OCI-LY3 (cell line): ENCODE measurements around the gene AIRE.

Experiments used
- H2AFZ ChIP-seq: fragments of 200-600, 300-600 bp; shearing (Covaris generic); 2 replicates; pipeline ENCODE4 v1.6.0; 2014; ENCODE audit warnings: antibody characterized with exemption, low read depth, low read length
- H3K27ac ChIP-seq: fragments of 200-600, 300-600 bp; sonication (generic); 2 replicates; pipeline ENCODE4 v1.5.1; 2014; ENCODE audit warnings: mild to moderate bottlenecking, low read length, moderate library complexity, mixed read lengths
- H3K27me3 ChIP-seq: fragments of 200-600, 300-600 bp; sonication (generic); 2 replicates; pipeline ENCODE4 v1.6.1; 2014; ENCODE audit warnings: low read depth, low read length, mixed read lengths
- H3K36me3 ChIP-seq: fragments of 200-600, 300-600 bp; sonication (generic); replicated peaks from 2 replicates; pipeline ENCODE3; 2014; ENCODE audit warnings: low read depth, low read length, mixed read lengths
- H3K4me1 ChIP-seq: fragments of 300-600, 200-600 bp; sonication (generic); 2 replicates; pipeline ENCODE4 v1.6.1; 2014; ENCODE audit warnings: low read length, mixed read lengths
- H3K4me2 ChIP-seq: fragments of 200-600, 300-600 bp; sonication (generic); 2 replicates; pipeline ENCODE4 v1.6.1; 2014; ENCODE audit warnings: low read length, mixed read lengths
- H3K4me3 ChIP-seq: fragments of 300-600, 200-600 bp; sonication (generic); 2 replicates; pipeline ENCODE4 v1.5.1; 2014; ENCODE audit warnings: antibody characterized with exemption, mild to moderate bottlenecking, low read length, moderate library complexity
- H3K79me2 ChIP-seq: fragments of 300-600, 200-600 bp; shearing (Covaris generic); 2 replicates; pipeline ENCODE4 v1.6.1; 2014; ENCODE audit warnings: mild to moderate bottlenecking, low read length, mixed read lengths
- H3K9ac ChIP-seq: fragments of 300-600, 200-600 bp; shearing (Covaris generic); 2 replicates; pipeline ENCODE4 v1.6.0; 2014; ENCODE audit warnings: mild to moderate bottlenecking, low read length, moderate library complexity
- H3K9me3 ChIP-seq: fragments of 200-600, 300-600 bp; shearing (Covaris generic); 2 replicates; pipeline ENCODE4 v1.6.1; 2014; ENCODE audit warnings: low read length, mixed read lengths; ENCODE audit not compliant: insufficient read depth
- H4K20me1 ChIP-seq: fragments of 200-600, 300-600 bp; sonication (generic); 2 replicates; pipeline ENCODE4 v1.6.1; 2016; ENCODE audit warnings: low read length, mixed read lengths; ENCODE audit not compliant: insufficient read depth
- CTCF ChIP-seq: fragments of 200-600, 300-600 bp; sonication (generic); IDR thresholded peaks from 2 replicates; pipeline ENCODE4 v1.5.1; 2014; ENCODE audit warnings: antibody characterized with exemption, low read length, low read depth
- EZH2phosphoT487 ChIP-seq: fragments of 200-600 bp; shearing (Covaris generic); IDR thresholded peaks from 2 replicates; pipeline ENCODE4 v1.6.1; 2018; ENCODE audit warnings: antibody characterized with exemption, mixed run types, low read depth

Gene AIRE

GRCh38 chr21:44260066-44260465 is 25.6 kb upstream of the AIRE start:
- Histone ChIP-seq H3K27ac (no peak overlapping the region), H3K4me1 (no peaks in the 10 kb centered on the region), H4K20me1 (no peaks in the 10 kb centered on the region), H3K9ac (no peak overlapping the region), H2AFZ (no peak overlapping the region), H3K79me2 (no peaks in the 10 kb centered on the region), H3K27me3 (peaks cover 4% of the 10 kb centered on the region; the same call in 1 of the 2 replicates), H3K4me2 (no peak overlapping the region), H3K9me3 (no peaks in the 10 kb centered on the region), H3K36me3 (no peaks in the 10 kb centered on the region), H3K4me3 (no peak overlapping the region)
- TF ChIP-seq CTCF, result no peak
- no peak for TF ChIP-seq EZH2phosphoT487

GRCh38 chr21:44260791-44261631 is 24.7 kb upstream of the AIRE start:
- H3K4me3 ChIP-seq, result no peak overlapping the region

GRCh38 chr21:44261675-44262295 is 23.9 kb upstream of the AIRE start, which contains the start of gene DNMT3L:
Gene DNMT3L, minus strand, starts transcription at chr21:44261897. Its CDS starts 638 bp downstream, at chr21:44261259.
- Histone ChIP-seq H3K27me3 (peaks cover 4% of the 10 kb centered on the region; the same call in 1 of the 2 replicates), H3K4me2 (no peak within 1 kb of the TSS), H3K4me1 (peaks cover 9% of the 10 kb centered on the region; the same call in 1 of the 2 replicates), H3K9ac (no peak within 1 kb of the TSS), H3K36me3 (no peaks in the 10 kb centered on the region), H2AFZ (no peak within 1 kb of the TSS), H3K4me3 (no peak within 1 kb of the TSS), H3K9me3 (no peaks in the 10 kb centered on the region), H4K20me1 (no peaks in the 10 kb centered on the region), H3K27ac (no peak within 1 kb of the TSS), H3K79me2 (no peaks in the 10 kb centered on the region)
- TF ChIP-seq CTCF, result no peak
- no peak for TF ChIP-seq EZH2phosphoT487

More at GRCh38 chr21:44260791-44261631, 24.7 kb upstream of the AIRE start:
- Histone ChIP-seq H3K27ac (no peak overlapping the region), H3K36me3 (no peaks in the 10 kb centered on the region), H3K4me2 (no peak overlapping the region), H3K27me3 (peaks cover 4% of the 10 kb centered on the region; the same call in 1 of the 2 replicates), H4K20me1 (no peaks in the 10 kb centered on the region), H2AFZ (no peak overlapping the region), H3K79me2 (no peaks in the 10 kb centered on the region), H3K4me1 (peaks cover 2% of the 10 kb centered on the region; the same call in 1 of the 2 replicates), H3K9me3 (no peaks in the 10 kb centered on the region), H3K9ac (no peak overlapping the region)
- no peak for TF ChIP-seq CTCF
- no peak for TF ChIP-seq EZH2phosphoT487

DNA sequence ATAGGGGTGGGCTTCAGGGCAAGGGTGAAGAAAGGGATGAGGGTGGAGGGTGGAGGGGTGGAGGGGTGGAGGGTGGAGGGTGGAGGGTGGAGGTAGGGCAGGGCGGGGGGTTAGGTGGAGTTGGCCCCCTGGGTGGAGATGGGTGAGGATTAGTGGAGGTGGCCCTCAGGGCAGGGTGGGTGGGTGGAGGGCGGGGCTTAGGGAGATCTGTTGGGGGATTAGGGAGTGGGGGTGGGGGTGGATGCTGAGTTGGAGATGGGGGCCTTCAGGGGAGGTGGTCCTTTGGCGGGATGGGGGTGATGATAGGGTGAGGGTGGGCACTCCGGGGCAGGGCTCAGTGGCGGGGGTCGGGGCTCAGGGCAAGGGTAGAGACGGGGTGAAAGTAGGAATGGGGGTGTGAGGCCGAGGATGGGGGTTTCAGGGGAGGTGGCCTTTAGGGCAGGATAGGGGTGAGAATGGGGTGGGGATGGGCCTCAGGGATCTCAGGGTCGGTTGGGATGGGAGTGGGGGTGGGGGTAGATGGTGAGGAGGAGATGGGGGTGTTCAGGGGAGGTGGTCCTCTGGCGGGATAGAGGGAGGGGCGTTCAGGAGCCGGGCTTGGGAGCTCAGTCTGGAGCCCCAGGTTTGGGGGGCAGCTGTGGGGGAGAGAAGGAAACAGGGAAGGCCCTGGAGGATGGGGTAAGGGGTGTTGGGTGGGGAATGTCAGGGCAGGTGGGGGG is 23.2 kb upstream of the AIRE start:
- Histone ChIP-seq H4K20me1 (no peaks in the 10 kb centered on the region), H3K27me3 (peaks cover 4% of the 10 kb centered on the region; the same call in 1 of the 2 replicates), H3K36me3 (no peaks in the 10 kb centered on the region), H3K4me3 (no peak overlapping the region), H3K4me2 (no peak overlapping the region), H3K27ac (no peak overlapping the region), H2AFZ (no peak overlapping the region), H3K9ac (no peak overlapping the region), H3K9me3 (no peaks in the 10 kb centered on the region), H3K79me2 (no peaks in the 10 kb centered on the region), H3K4me1 (peaks cover 16% of the 10 kb centered on the region; the same call in 1 of the 2 replicates)
- TF ChIP-seq CTCF (no peak), EZH2phosphoT487 (no peak)
